Endodermal cell (in vitro differentiated cells): Measurements from ENCODE around the gene PTGDR2. TPM values are rescaled to one million over a fixed set of nuclear protein-coding genes. Genes with fewer than 3 reads are reported as not detected.

Experiments
- DNase-seq: peaks from one replicate; pipeline ENCODE4 v3.0.0-alpha.2; 2017
- H3K27ac ChIP-seq: 2 replicates; pipeline ENCODE4 v1.5.1; 2013; ENCODE audit warnings: mild to moderate bottlenecking, low read depth, low read length, moderate library complexity
- H3K27me3 ChIP-seq: 2 replicates; pipeline ENCODE4 v1.6.1; 2013; ENCODE audit warnings: mild to moderate bottlenecking, low read length, moderate library complexity; ENCODE audit not compliant: insufficient read depth, control insufficient read depth, poor library complexity, severe bottlenecking
- H3K36me3 ChIP-seq: 2 replicates; pipeline ENCODE4 v1.7.0; 2013; ENCODE audit warnings: mild to moderate bottlenecking, low read length, moderate library complexity; ENCODE audit not compliant: control insufficient read depth, insufficient read depth
- H3K4me1 ChIP-seq: one replicate; pipeline ENCODE4 v1.7.0; 2013; ENCODE audit warnings: low read length; ENCODE audit not compliant: control insufficient read depth, insufficient read depth
- H3K4me3 ChIP-seq: 2 replicates; pipeline ENCODE4 v1.5.1; 2013; ENCODE audit warnings: mild to moderate bottlenecking, low read length, moderate library complexity
- H3K9ac ChIP-seq: 2 replicates; pipeline ENCODE4 v1.6.1; 2013; ENCODE audit warnings: mild to moderate bottlenecking, low read length, moderate library complexity; ENCODE audit not compliant: poor library complexity, severe bottlenecking; ENCODE audit errors: extremely low read depth
- H3K9me3 ChIP-seq: 2 replicates; pipeline ENCODE4 v1.6.1; 2013; ENCODE audit warnings: mild to moderate bottlenecking, low read length, moderate library complexity; ENCODE audit not compliant: control insufficient read depth
- H3K27ac Mint-ChIP-seq: 2 replicates; pipeline ENCODE4 v1.8.0; 2020; ENCODE audit warnings: mixed read lengths
- H3K27me3 Mint-ChIP-seq: 2 replicates; pipeline ENCODE4 v1.8.0; 2021; ENCODE audit warnings: mild to moderate bottlenecking, mixed read lengths; ENCODE audit not compliant: insufficient read depth
- H3K36me3 Mint-ChIP-seq: 2 replicates; pipeline ENCODE4 v1.8.0; 2020; ENCODE audit warnings: low read depth, mixed read lengths
- H3K4me1 Mint-ChIP-seq: 2 replicates; pipeline ENCODE4 v1.8.0; 2020; ENCODE audit warnings: mixed read lengths
- H3K4me3 Mint-ChIP-seq: 2 replicates; pipeline ENCODE4 v1.8.0; 2020; ENCODE audit warnings: mild to moderate bottlenecking, moderate library complexity, mixed read lengths
- H3K9me3 Mint-ChIP-seq: 2 replicates; pipeline ENCODE4 v1.8.0; 2020; ENCODE audit warnings: mild to moderate bottlenecking, mixed read lengths
- CTCF ChIP-seq: fragments of 200-600 bp; sonication (generic); conservative IDR thresholded peaks from 2 replicates; pipeline ENCODE4 v1.5.0; 2021; ENCODE audit warnings: antibody characterized with exemption, mild to moderate bottlenecking
- WGBS, 2 experiments: methylation state at CpG; one replicate each; pipeline versions ENCODE4 v1.1.5 to v1.1.7; 2013; ENCODE audit warnings: missing lambda C conversion rate in 2 of 2, mixed read lengths in 1 of 2; ENCODE audit not compliant: insufficient coverage in 1 of 2, insufficient read length in 1 of 2; 5-methylcytosine and 5-hydroxymethylcytosine counted together
- total RNA-seq, 2 donors: library from RNA; stranded (reverse); fragmentation: NEBNext Ultra II Directional in 1 of 2; extraction: Animal tissue kit (Norgen Biotek cat#: 25700) in 1 of 2; gene quantifications; 2 replicates in 1 of 2; 3 replicates in 1 of 2; pipeline ENCODE4 v1.2.1, GENCODE V29; 2021

Gene PTGDR2
- total RNA-seq, 2 donors from 2014 or later = 0.15 TPM; not detected in 1

GRCh38 chr11:60813324-60813723 lies 42.4 kb downstream of the PTGDR2 start:
- no peak for TF ChIP-seq CTCF
- Mint-ChIP-seq H3K27ac (no peak overlapping the region), H3K4me3 (no peak overlapping the region), H3K4me1 (no peaks in the 10 kb centered on the region), H3K36me3 (no peaks in the 10 kb centered on the region), H3K9me3 (peaks cover 33% of the 10 kb centered on the region), H3K27me3 (peaks cover 8% of the 10 kb centered on the region)
- no peaks in the 10 kb centered on the region for H3K36me3 ChIP-seq
- no peak overlapping the region for H3K4me3 ChIP-seq
- no peak overlapping the region for H3K9ac ChIP-seq
- 83 to 91% methylated on average over 1 of the region's 1 CpG for WGBS, 2 experiments
- no peaks in the 10 kb centered on the region for H3K4me1 ChIP-seq
- DNase-seq = no peak
- no peak overlapping the region for H3K27ac ChIP-seq
- peaks cover 14% of the 10 kb centered on the region for H3K9me3 ChIP-seq
- H3K27me3 ChIP-seq = no peaks in the 10 kb centered on the region

GRCh38 chr11:60810569-60810968 lies 45.2 kb downstream of the PTGDR2 start:
- H3K27me3 ChIP-seq = no peaks in the 10 kb centered on the region
- peaks cover 16% of the 10 kb centered on the region for H3K9me3 Mint-ChIP-seq
- H3K36me3 Mint-ChIP-seq = no peaks in the 10 kb centered on the region
- peaks cover 8% of the 10 kb centered on the region for H3K27me3 Mint-ChIP-seq
- WGBS, 2 experiments = 81 to 84% methylated on average over 7 to 8 of the region's 8 CpGs
- DNase-seq = no peak
- no peak for TF ChIP-seq CTCF
- H3K4me3 Mint-ChIP-seq = no peak overlapping the region
- H3K27ac ChIP-seq = no peak overlapping the region
- H3K4me3 ChIP-seq = no peak overlapping the region
- H3K27ac Mint-ChIP-seq = no peak overlapping the region
- no peaks in the 10 kb centered on the region for H3K4me1 ChIP-seq
- H3K36me3 ChIP-seq = no peaks in the 10 kb centered on the region
- no peaks in the 10 kb centered on the region for H3K9me3 ChIP-seq
- H3K9ac ChIP-seq = no peak overlapping the region
- H3K4me1 Mint-ChIP-seq = no peaks in the 10 kb centered on the region

GRCh38 chr11:60810151-60810550 lies 45.6 kb downstream of the PTGDR2 start:
- Mint-ChIP-seq H3K4me1 (no peaks in the 10 kb centered on the region), H3K27ac (no peak overlapping the region), H3K4me3 (no peak overlapping the region), H3K9me3 (peaks cover 16% of the 10 kb centered on the region), H3K36me3 (no peaks in the 10 kb centered on the region), H3K27me3 (peaks cover 8% of the 10 kb centered on the region)
- WGBS, 2 experiments = 83 to 90% methylated on average over 1 to 4 of the region's 4 CpGs
- H3K27me3 ChIP-seq = no peaks in the 10 kb centered on the region
- H3K36me3 ChIP-seq = no peaks in the 10 kb centered on the region
- DNase-seq = no peak
- H3K9ac ChIP-seq = no peak overlapping the region
- H3K4me3 ChIP-seq = no peak overlapping the region
- H3K27ac ChIP-seq = no peak overlapping the region
- no peaks in the 10 kb centered on the region for H3K4me1 ChIP-seq
- TF ChIP-seq CTCF = no peak
- no peaks in the 10 kb centered on the region for H3K9me3 ChIP-seq
